ENCODE measurements around the gene FSIP1. TPM values are rescaled to one million over a fixed set of nuclear protein-coding genes. Genes with fewer than 3 reads are reported as not detected.

The FSIP1 gene
- total RNA-seq, 4 donors from 2014 or later, result 1.9 to 8.6 (median 5.6) TPM; not detected in 1

DNA sequence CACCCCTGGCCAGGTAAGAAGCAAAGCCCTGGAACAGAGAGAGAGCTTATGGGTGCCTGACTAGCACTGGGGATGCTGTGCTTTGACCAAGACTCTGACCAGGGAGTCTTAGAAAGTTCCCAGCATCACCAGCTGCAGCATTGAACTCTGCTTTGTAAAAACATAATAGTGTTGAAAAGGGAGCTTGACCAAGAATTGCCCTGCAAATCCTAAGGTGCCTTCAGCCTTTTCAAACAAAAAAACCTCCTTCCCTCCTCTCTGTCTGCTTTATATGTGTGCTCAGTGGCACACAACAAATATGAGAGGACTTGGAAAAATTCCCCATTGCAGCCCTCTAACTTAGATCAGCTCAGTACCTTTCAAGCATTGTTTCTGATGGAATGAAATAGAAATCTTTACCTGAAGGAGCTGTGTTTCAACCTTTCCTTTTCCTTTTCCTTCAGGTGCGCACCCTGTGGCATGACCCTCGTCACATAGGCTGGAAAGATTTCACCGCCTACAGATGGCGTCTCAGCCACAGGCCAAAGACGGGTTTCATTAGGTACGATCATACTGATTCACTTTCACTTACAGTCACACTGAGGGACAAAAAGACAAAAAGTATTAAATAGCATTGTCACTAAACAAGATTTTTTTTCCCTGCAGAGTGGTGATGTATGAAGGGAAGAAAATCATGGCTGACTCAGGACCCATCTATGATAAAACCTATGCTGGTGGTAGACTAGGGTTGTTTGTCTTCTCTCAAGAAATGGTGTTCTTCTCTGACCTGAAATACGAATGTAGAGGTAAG is 188.8 kb downstream of the FSIP1 start:
- in situ Hi-C loops (cut with MboI; ENCODE audit: low pct_ligation_motif_present in 1 of 4, low pct_unique_long_range_greater_than_20kb in 1 of 4, low sequenced_read_pairs in 3 of 4), result loop anchor here in 3 of 4 donors (25.0 kb wide), 2 partner anchors 168 to 882 kb away; no protein-coding TSS in a partner anchor
- Histone ChIP-seq H3K27me3 (no peaks in the 10 kb centered on the region), H3K27ac (peak overlapping the region; percentile 9 to 86 (median 73)), H3K4me1 (peaks cover 9 to 60% (median 43%) of the 10 kb centered on the region in 4 donors), H3K9me3 (no peaks in the 10 kb centered on the region), H3K36me3 (peaks cover 0 to 67% (median 28%) of the 10 kb centered on the region in 4 donors), H3K4me3 (no peak overlapping the region)
- intact Hi-C loops (cut with DNase I; ENCODE audit: low total_unique reads), result no loop called here
- 67 to 80% methylated on average over 7 of the region's 7 CpGs for WGBS, 2 donors (ENCODE audit: low coverage in 1 of 2)
- DNase-seq, result peak; percentile 47
- peak; percentile 6 to 10 (median 7) for TF ChIP-seq POLR2AphosphoS5 (IDR thresholded peaks at IDR 0.05)
- TF ChIP-seq, protein P1, sequence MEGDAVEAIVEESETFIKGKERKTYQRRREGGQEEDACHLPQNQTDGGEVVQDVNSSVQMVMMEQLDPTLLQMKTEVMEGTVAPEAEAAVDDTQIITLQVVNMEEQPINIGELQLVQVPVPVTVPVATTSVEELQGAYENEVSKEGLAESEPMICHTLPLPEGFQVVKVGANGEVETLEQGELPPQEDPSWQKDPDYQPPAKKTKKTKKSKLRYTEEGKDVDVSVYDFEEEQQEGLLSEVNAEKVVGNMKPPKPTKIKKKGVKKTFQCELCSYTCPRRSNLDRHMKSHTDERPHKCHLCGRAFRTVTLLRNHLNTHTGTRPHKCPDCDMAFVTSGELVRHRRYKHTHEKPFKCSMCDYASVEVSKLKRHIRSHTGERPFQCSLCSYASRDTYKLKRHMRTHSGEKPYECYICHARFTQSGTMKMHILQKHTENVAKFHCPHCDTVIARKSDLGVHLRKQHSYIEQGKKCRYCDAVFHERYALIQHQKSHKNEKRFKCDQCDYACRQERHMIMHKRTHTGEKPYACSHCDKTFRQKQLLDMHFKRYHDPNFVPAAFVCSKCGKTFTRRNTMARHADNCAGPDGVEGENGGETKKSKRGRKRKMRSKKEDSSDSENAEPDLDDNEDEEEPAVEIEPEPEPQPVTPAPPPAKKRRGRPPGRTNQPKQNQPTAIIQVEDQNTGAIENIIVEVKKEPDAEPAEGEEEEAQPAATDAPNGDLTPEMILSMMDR (IDR thresholded peaks at IDR 0.05), result peak in 3 of 5 experiments; percentile 18 to 32 (median 21)
- TF ChIP-seq POLR2A (IDR thresholded peaks at IDR 0.05), result no peak
- no peak for TF ChIP-seq EP300 (IDR thresholded peaks at IDR 0.05; ENCODE audit: low read depth)

DNA sequence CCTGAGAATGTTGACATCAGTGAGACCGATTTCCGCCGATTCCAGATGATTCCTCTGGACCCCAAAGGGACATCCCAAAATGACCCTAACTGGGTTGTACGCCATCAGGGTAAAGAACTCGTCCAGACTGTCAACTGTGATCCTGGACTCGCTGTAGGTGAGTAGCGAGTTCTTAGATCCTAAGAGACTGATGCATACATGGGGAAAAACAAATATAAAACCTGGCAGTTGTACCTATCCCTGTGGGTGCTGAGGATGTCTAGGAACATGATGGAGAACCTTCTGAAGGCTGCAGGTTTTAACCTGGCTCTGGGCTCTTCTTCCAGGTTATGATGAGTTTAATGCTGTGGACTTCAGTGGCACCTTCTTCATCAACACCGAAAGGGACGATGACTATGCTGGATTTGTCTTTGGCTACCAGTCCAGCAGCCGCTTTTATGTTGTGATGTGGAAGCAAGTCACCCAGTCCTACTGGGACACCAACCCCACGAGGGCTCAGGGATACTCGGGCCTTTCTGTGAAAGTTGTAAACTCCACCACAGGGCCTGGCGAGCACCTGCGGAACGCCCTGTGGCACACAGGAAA is 189.5 kb downstream of the FSIP1 start:
- Histone ChIP-seq H3K27ac (peak overlapping the region; percentile 9 to 86 (median 73)), H3K27me3 (no peaks in the 10 kb centered on the region), H3K36me3 (peaks cover 0 to 74% (median 31%) of the 10 kb centered on the region in 4 donors), H3K4me3 (no peak overlapping the region), H3K9me3 (no peaks in the 10 kb centered on the region), H3K4me1 (peaks cover 9 to 61% (median 39%) of the 10 kb centered on the region in 4 donors)
- in situ Hi-C loops (cut with MboI; ENCODE audit: low pct_ligation_motif_present in 1 of 4, low pct_unique_long_range_greater_than_20kb in 1 of 4, low sequenced_read_pairs in 3 of 4), result loop anchor here in 3 of 4 donors (25.0 kb wide), 2 partner anchors 169 to 881 kb away; no protein-coding TSS in a partner anchor
- peak; percentile 25 for DNase-seq
- peak in 1 of 3 donors; percentile 45 for TF ChIP-seq POLR2AphosphoS5 (IDR thresholded peaks at IDR 0.05)
- TF ChIP-seq, protein P1 (IDR thresholded peaks at IDR 0.05), result no peak
- no peak for TF ChIP-seq POLR2A (IDR thresholded peaks at IDR 0.05)
- no peak for TF ChIP-seq EP300 (IDR thresholded peaks at IDR 0.05; ENCODE audit: low read depth)
- 79% methylated on average over 15 of the region's 15 CpGs; no CpG with 5 or more reads in 1 of the 2 donors for WGBS, 2 donors (ENCODE audit: low coverage in 1 of 2)
- intact Hi-C loops (cut with DNase I; ENCODE audit: low total_unique reads), result no loop called here

DNA sequence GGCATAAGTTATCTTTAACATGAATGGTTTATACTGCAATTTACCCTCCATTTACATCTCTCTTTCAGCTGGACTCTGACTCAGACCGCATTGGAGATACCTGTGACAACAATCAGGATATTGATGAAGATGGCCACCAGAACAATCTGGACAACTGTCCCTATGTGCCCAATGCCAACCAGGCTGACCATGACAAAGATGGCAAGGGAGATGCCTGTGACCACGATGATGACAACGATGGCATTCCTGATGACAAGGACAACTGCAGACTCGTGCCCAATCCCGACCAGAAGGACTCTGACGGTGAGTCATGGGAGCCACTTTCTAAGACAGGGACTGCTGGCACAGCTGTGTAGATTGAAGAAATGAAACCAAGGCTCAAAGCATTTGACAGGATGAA is 190.1 kb downstream of the FSIP1 start:
- TF ChIP-seq POLR2AphosphoS5 (IDR thresholded peaks at IDR 0.05), result peak; percentile 3 to 51 (median 18)
- TF ChIP-seq, protein P1 (IDR thresholded peaks at IDR 0.05), result no peak
- WGBS, 2 donors (ENCODE audit: low coverage in 1 of 2), result 78 to 83% methylated on average over 6 of the region's 6 CpGs
- Histone ChIP-seq H3K36me3 (peaks cover 0 to 78% (median 34%) of the 10 kb centered on the region in 4 donors), H3K4me1 (peaks cover 10 to 61% (median 37%) of the 10 kb centered on the region in 4 donors), H3K4me3 (no peak overlapping the region), H3K27me3 (no peaks in the 10 kb centered on the region), H3K9me3 (no peaks in the 10 kb centered on the region), H3K27ac (peak overlapping the region in 1 of 4 donors; percentile 2)
- in situ Hi-C loops (cut with MboI; ENCODE audit: low pct_ligation_motif_present in 1 of 4, low pct_unique_long_range_greater_than_20kb in 1 of 4, low sequenced_read_pairs in 3 of 4), result loop anchor here in 3 of 4 donors (25.0 kb wide), 2 partner anchors 170 to 880 kb away; no protein-coding TSS in a partner anchor
- DNase-seq, result peak; percentile 13
- intact Hi-C loops (cut with DNase I; ENCODE audit: low total_unique reads), result no loop called here

DNA sequence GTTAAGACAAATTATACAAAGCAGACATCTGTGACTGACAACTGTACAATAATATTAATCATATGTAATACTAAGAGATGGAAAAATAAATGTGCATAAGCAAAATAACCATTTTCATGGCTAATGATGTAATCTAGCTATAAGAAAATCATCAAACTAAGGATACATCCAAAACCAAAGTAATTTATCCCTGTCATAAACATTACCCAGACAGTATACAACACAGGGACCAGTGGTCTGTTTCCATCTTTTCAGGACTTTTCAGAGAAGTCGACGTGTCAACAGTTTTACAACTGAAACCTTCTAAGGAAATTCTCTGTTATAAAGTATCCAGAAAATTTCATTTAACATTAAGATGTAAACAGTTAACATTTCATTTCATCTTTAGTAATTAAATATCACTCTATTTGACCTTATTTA is 190.7 kb downstream of the FSIP1 start:
- intact Hi-C loops (cut with DNase I; ENCODE audit: low total_unique reads) (no loop called here), in situ Hi-C loops (cut with MboI; ENCODE audit: low pct_ligation_motif_present in 1 of 4, low pct_unique_long_range_greater_than_20kb in 1 of 4, low sequenced_read_pairs in 3 of 4) (loop anchor here in 3 of 4 donors (25.0 kb wide), 2 partner anchors 170 to 880 kb away; no protein-coding TSS in a partner anchor)
- H3K4me1 ChIP-seq, result peaks cover 16 to 61% (median 34%) of the 10 kb centered on the region in 4 donors
- no peak overlapping the region for H3K4me3 ChIP-seq
- DNase-seq, result no peak
- H3K9me3 ChIP-seq, result no peaks in the 10 kb centered on the region
- WGBS, 2 donors (ENCODE audit: low coverage in 1 of 2), result 68 to 81% methylated on average over 2 of the region's 2 CpGs
- H3K27ac ChIP-seq, result peak overlapping the region in 1 of 4 donors; percentile 7
- no peaks in the 10 kb centered on the region for H3K27me3 ChIP-seq
- peaks cover 0 to 84% (median 37%) of the 10 kb centered on the region in 4 donors for H3K36me3 ChIP-seq
- TF ChIP-seq POLR2A (IDR thresholded peaks at IDR 0.05), result no peak
- TF ChIP-seq POLR2AphosphoS5 (IDR thresholded peaks at IDR 0.05), result peak in 1 of 3 donors; percentile 8
